HCT116 (cell line): ENCODE data around the gene GIMD1. TPM values are rescaled to one million over a fixed set of nuclear protein-coding genes. Genes with fewer than 3 reads are reported as not detected.

ENCODE experiments used
- ATAC-seq: fragments of 200-7000 bp; cut with Tn5 transposase; 2 replicates; pipeline ENCODE4 v1.9.1; 2020; ENCODE audit warnings: mild to moderate bottlenecking, moderate library complexity
- BruUV-seq: library from RNA; stranded (reverse); fragments of 400-500 nt; replicated peaks from 2 replicates; lab custom pipeline; 2021; lab: Mats Ljungman, UMichigan
- CTCF ChIA-PET: fragments of 300-600 bp; sonication (Branson Sonifier 250); formaldehyde crosslinking; loops from one replicate; lab custom pipeline; 2021; ENCODE audit warnings: antibody characterized with exemption; lab: Charles Lee
- POLR2A ChIA-PET: fragments of 300-600, 350-600 bp; sonication (Branson Sonifier 250); formaldehyde crosslinking; loops from one replicate; lab custom pipeline; 2021; ENCODE audit warnings: antibody characterized with exemption; lab: Charles Lee
- RAD21 ChIA-PET, 2 experiments: fragments of 300-600 bp; sonication (Branson Sonifier 250); formaldehyde crosslinking; loops; one replicate each; lab custom pipeline; 2023; ENCODE audit warnings: low total read pairs in 2 of 2; ENCODE audit not compliant: uncharacterized antibody in 2 of 2, unreplicated experiment in 2 of 2, low non-redundant PET in 1 of 2; lab: Charles Lee
- DNase-seq: peaks from one replicate; pipeline ENCODE4 v3.0.0-alpha.2; 2010; ENCODE audit warnings: low read depth, low spot score
- H2AFZ ChIP-seq: fragments of 200-600 bp; shearing (Covaris generic), sonication (generic); 2 replicates; pipeline ENCODE4 v1.6.1; 2017; ENCODE audit warnings: low read depth, mixed run types, mixed read lengths, antibody characterized with exemption, low read length; ENCODE audit not compliant: poor library complexity, severe bottlenecking
- H3K27ac ChIP-seq: 2 replicates; pipeline ENCODE4 v1.5.1; 2012; ENCODE audit warnings: low read depth, low read length
- H3K27me3 ChIP-seq: fragments of 200-600 bp; sonication (generic); 2 replicates; pipeline ENCODE4 v1.6.1; 2016; ENCODE audit warnings: mixed run types, low read length, mixed read lengths; ENCODE audit not compliant: insufficient read depth
- H3K36me3 ChIP-seq, 2 experiments: fragments of 200-500 bp in 1 of 2; fragments of 200-600 bp in 1 of 2; sonication (Bioruptor generic) in 1 of 2; sonication (generic) in 1 of 2; 2 replicates each; pipeline versions ENCODE4 v1.5.1 to v1.6.1; 2014 to 2016; ENCODE audit warnings: low read length in 2 of 2, inconsistent platforms in 1 of 2, mixed read lengths in 1 of 2, mixed run types in 1 of 2; ENCODE audit not compliant: insufficient read depth in 2 of 2, control insufficient read depth in 1 of 2
- H3K4me1 ChIP-seq, 2 experiments: fragments of 200-600 bp in 1 of 2; sonication (generic) in 1 of 2; 2 replicates each; pipeline versions ENCODE4 v1.5.1 to v1.6.1; 2012 to 2017; ENCODE audit warnings: low read length in 2 of 2, inconsistent platforms in 1 of 2, mild to moderate bottlenecking in 1 of 2, mixed read lengths in 1 of 2, mixed run types in 1 of 2, moderate library complexity in 1 of 2; ENCODE audit not compliant: insufficient read depth in 2 of 2, control insufficient read depth in 1 of 2
- H3K4me2 ChIP-seq: fragments of 200-600 bp; sonication (generic); 2 replicates; pipeline ENCODE4 v1.6.1; 2017; ENCODE audit warnings: mixed run types, low read length, mixed read lengths
- H3K4me3 ChIP-seq, 2 experiments: fragments of 200-600 bp in 1 of 2; sonication (generic) in 1 of 2; replicated peaks in 1 of 2; 2 replicates each; pipeline ENCODE4 v1.5.1; 2011 to 2016; ENCODE audit warnings: low read length in 2 of 2, control low read depth in 1 of 2, low read depth in 1 of 2, mild to moderate bottlenecking in 1 of 2, mixed read lengths in 1 of 2, mixed run types in 1 of 2
- H3K79me2 ChIP-seq: fragments of 200-600 bp; sonication (generic); 2 replicates; pipeline ENCODE4 v1.6.1; 2017; ENCODE audit warnings: mild to moderate bottlenecking, mixed run types, low read length, moderate library complexity, mixed read lengths; ENCODE audit not compliant: insufficient read depth
- H3K9ac ChIP-seq: fragments of 200-600 bp; sonication (generic); 2 replicates; pipeline ENCODE4 v1.6.1; 2016; ENCODE audit warnings: low read length, mixed read lengths
- H3K9me2 ChIP-seq: fragments of 200-600 bp; sonication (generic), shearing (Covaris generic); 2 replicates; pipeline ENCODE4 v1.6.1; 2017; ENCODE audit warnings: mixed run types, mild to moderate bottlenecking, moderate library complexity; ENCODE audit not compliant: insufficient read depth
- H3K9me3 ChIP-seq, 2 experiments: fragments of 200-500 bp in 1 of 2; fragments of 200-600 bp in 1 of 2; sonication (Bioruptor generic) in 1 of 2; sonication (generic) in 1 of 2; 2 replicates each; pipeline ENCODE4 v1.6.1; 2014 to 2017; ENCODE audit warnings: low read length in 2 of 2, mixed read lengths in 2 of 2, inconsistent platforms in 1 of 2, low read depth in 1 of 2, mild to moderate bottlenecking in 1 of 2, mixed run types in 1 of 2, moderate library complexity in 1 of 2; ENCODE audit not compliant: control insufficient read depth in 1 of 2, insufficient read depth in 1 of 2
- H4K20me1 ChIP-seq: fragments of 200-600 bp; sonication (generic), shearing (Covaris generic); 2 replicates; pipeline ENCODE4 v1.6.1; 2017; ENCODE audit warnings: mixed run types, mild to moderate bottlenecking, moderate library complexity; ENCODE audit not compliant: insufficient read depth
- CBX3 ChIP-seq: IDR thresholded peaks from 2 replicates; pipeline ENCODE4 v1.6.1; 2012; ENCODE audit warnings: low read depth
- CEBPB ChIP-seq: IDR thresholded peaks from 2 replicates; pipeline ENCODE4 v1.6.1; 2012; ENCODE audit warnings: low read depth
- ELF1 ChIP-seq: IDR thresholded peaks from 2 replicates; pipeline ENCODE4 v1.6.1; 2012; ENCODE audit warnings: low read depth, borderline replicate concordance
- EZH2phosphoT487 ChIP-seq: fragments of 200-600 bp; IDR thresholded peaks from 2 replicates; pipeline ENCODE4 v1.6.1; 2018; ENCODE audit warnings: antibody characterized with exemption, borderline replicate concordance
- POLR2A ChIP-seq: IDR thresholded peaks from 2 replicates; pipeline ENCODE4 v1.7.0; 2011; ENCODE audit warnings: borderline replicate concordance; ENCODE audit not compliant: insufficient read depth, insufficient read length; ENCODE audit errors: extremely low read depth
- POLR2AphosphoS5 ChIP-seq: IDR thresholded peaks from 2 replicates; pipeline ENCODE4 v1.6.1; 2011; ENCODE audit warnings: mild to moderate bottlenecking, low read depth, low read length, moderate library complexity
- RAD21 ChIP-seq: IDR thresholded peaks from 2 replicates; pipeline ENCODE4 v1.6.1; 2012; ENCODE audit warnings: low read depth, mild to moderate bottlenecking
- SIN3A ChIP-seq: IDR thresholded peaks from 2 replicates; pipeline ENCODE4 v1.6.1; 2012; ENCODE audit warnings: low read depth
- SP1 ChIP-seq: IDR thresholded peaks from 2 replicates; pipeline ENCODE4 v1.6.1; 2012; ENCODE audit warnings: low read depth
- TCF7L2 ChIP-seq: IDR thresholded peaks from 2 replicates; pipeline ENCODE4 v1.7.0; 2011; ENCODE audit warnings: borderline replicate concordance, inconsistent platforms; ENCODE audit not compliant: insufficient read depth, insufficient read length; ENCODE audit errors: extremely low read depth
- YY1 ChIP-seq: IDR thresholded peaks from 2 replicates; pipeline ENCODE4 v1.6.1; 2011; ENCODE audit warnings: low read length, low read depth, moderate library complexity, mild to moderate bottlenecking; ENCODE audit not compliant: insufficient replicate concordance; ENCODE audit errors: extremely low read depth
- intact Hi-C: fragments of 100-400 bp; cut with micrococcal nuclease; formaldehyde crosslinking; loops from 2 replicates; pipeline ENCODE4 v1.10.0; 2022
- total RNA-seq: library from RNA; stranded (reverse); gene quantifications from one replicate; pipeline ENCODE4 v1.2.1, GENCODE V29; 2021; ENCODE audit not compliant: unreplicated experiment
- TF ChIP-seq, protein P1 (sequence below): IDR thresholded peaks from 2 replicates; pipeline ENCODE4 v1.6.1; 2012; ENCODE audit warnings: low read depth
- TF ChIP-seq, protein P2 (sequence below): IDR thresholded peaks from 2 replicates; pipeline ENCODE4 v1.6.1; 2011; ENCODE audit warnings: mild to moderate bottlenecking, low read length, moderate library complexity; ENCODE audit not compliant: insufficient replicate concordance; ENCODE audit errors: extremely low read depth
- TF ChIP-seq, protein P3 (sequence below): IDR thresholded peaks from 2 replicates; pipeline ENCODE4 v1.6.1; 2012

GIMD1 gene
- total RNA-seq, 1 experiment from 2014 or later, result not detected

DNA sequence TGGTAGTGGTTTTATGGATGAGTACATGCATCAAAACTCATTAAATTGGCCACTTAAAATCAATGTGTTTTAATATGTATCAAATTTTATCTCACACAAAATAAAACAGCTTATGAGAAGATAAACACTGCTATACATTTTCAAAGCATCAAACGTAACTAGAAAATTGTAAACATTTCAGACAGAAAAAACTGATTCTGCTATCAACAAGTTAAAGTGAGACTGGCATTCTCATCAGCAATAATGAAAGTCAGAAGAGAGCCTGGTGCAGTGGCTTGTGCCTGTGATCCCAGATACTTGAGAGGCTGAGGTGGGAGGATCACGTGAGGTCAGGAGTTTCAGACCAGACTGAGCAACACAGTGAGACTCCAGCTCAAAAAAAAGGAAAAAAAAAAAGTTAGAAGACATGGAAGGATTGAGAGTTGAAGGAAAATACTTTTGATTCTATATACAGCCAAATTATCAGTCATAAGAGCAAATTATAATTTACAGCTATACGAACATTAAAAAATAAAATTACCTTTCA, 55.5 kb downstream of the GIMD1 start:
- CTCF ChIA-PET, result no interaction called here
- Histone ChIP-seq H3K9me3 (no peaks in the 10 kb centered on the region), H2AFZ (no peak overlapping the region), H3K27me3 (no peaks in the 10 kb centered on the region), H3K4me3 (no peak overlapping the region), H3K36me3 (no peaks in the 10 kb centered on the region)
- ATAC-seq, result no peak
- TF ChIP-seq SP1 (no peak), RAD21 (no peak)
- TF ChIP-seq, all 23 proteins: peak for 0
- H3K4me2 ChIP-seq, result no peak overlapping the region
- no peaks in the 10 kb centered on the region for H3K9me2 ChIP-seq
- ChIA-PET POLR2A (no interaction called here), RAD21 (no interaction called here)
- DNase-seq, result no peak
- intact Hi-C loops, result no loop called here
- no peak overlapping the region for H3K27ac ChIP-seq
- no peak overlapping the region for H3K9ac ChIP-seq
- no peaks in the 10 kb centered on the region for H4K20me1 ChIP-seq
- BruUV-seq, result no TSS peak
- H3K4me1 ChIP-seq, result peaks cover 5 to 13% of the 10 kb centered on the region in 2 experiments; a peak in 3 of 4 replicates
- peaks cover 66% of the 10 kb centered on the region for H3K79me2 ChIP-seq

DNA sequence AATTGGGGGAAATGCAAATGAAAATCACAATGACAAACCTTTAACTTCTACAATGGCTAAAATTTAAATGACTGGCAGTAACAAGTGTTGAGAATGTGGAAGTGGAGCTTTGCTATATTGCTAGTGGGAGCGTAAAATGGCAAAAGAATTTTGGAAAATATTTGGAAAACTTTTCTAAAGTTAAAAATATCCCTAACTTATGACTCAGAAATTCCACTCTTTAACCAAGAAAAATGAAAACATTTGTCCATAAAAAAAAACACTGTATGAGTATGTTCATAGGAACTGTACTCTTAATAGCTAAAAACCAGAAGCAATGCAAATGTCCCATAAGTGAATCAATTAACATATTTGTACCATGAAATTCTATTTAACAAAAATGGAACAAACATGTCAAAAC, 56.2 kb downstream of the GIMD1 start:
- POLR2A ChIA-PET, result no interaction called here
- H3K9me2 ChIP-seq, result no peaks in the 10 kb centered on the region
- peaks cover 0 to 7% of the 10 kb centered on the region in 2 experiments; a peak in 2 of 4 replicates for H3K4me1 ChIP-seq
- no peaks in the 10 kb centered on the region for H3K36me3 ChIP-seq
- H3K27me3 ChIP-seq, result no peaks in the 10 kb centered on the region
- H3K4me3 ChIP-seq, result no peak overlapping the region
- no peaks in the 10 kb centered on the region for H3K9me3 ChIP-seq
- no TSS peak for BruUV-seq
- RAD21 ChIA-PET, result no interaction called here
- H3K9ac ChIP-seq, result no peak overlapping the region
- H2AFZ ChIP-seq, result no peak overlapping the region
- H3K79me2 ChIP-seq, result peaks cover 59% of the 10 kb centered on the region
- CTCF ChIA-PET, result no interaction called here
- no peak overlapping the region for H3K4me2 ChIP-seq
- no peak for TF ChIP-seq CEBPB
- TF ChIP-seq, protein P1, sequence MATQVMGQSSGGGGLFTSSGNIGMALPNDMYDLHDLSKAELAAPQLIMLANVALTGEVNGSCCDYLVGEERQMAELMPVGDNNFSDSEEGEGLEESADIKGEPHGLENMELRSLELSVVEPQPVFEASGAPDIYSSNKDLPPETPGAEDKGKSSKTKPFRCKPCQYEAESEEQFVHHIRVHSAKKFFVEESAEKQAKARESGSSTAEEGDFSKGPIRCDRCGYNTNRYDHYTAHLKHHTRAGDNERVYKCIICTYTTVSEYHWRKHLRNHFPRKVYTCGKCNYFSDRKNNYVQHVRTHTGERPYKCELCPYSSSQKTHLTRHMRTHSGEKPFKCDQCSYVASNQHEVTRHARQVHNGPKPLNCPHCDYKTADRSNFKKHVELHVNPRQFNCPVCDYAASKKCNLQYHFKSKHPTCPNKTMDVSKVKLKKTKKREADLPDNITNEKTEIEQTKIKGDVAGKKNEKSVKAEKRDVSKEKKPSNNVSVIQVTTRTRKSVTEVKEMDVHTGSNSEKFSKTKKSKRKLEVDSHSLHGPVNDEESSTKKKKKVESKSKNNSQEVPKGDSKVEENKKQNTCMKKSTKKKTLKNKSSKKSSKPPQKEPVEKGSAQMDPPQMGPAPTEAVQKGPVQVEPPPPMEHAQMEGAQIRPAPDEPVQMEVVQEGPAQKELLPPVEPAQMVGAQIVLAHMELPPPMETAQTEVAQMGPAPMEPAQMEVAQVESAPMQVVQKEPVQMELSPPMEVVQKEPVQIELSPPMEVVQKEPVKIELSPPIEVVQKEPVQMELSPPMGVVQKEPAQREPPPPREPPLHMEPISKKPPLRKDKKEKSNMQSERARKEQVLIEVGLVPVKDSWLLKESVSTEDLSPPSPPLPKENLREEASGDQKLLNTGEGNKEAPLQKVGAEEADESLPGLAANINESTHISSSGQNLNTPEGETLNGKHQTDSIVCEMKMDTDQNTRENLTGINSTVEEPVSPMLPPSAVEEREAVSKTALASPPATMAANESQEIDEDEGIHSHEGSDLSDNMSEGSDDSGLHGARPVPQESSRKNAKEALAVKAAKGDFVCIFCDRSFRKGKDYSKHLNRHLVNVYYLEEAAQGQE, result no peak
- no peak for TF ChIP-seq POLR2A
- TF ChIP-seq POLR2AphosphoS5, result no peak
- no peak for TF ChIP-seq ELF1
- no peak for TF ChIP-seq CBX3
- TF ChIP-seq SIN3A, result no peak
- TF ChIP-seq, protein P2, sequence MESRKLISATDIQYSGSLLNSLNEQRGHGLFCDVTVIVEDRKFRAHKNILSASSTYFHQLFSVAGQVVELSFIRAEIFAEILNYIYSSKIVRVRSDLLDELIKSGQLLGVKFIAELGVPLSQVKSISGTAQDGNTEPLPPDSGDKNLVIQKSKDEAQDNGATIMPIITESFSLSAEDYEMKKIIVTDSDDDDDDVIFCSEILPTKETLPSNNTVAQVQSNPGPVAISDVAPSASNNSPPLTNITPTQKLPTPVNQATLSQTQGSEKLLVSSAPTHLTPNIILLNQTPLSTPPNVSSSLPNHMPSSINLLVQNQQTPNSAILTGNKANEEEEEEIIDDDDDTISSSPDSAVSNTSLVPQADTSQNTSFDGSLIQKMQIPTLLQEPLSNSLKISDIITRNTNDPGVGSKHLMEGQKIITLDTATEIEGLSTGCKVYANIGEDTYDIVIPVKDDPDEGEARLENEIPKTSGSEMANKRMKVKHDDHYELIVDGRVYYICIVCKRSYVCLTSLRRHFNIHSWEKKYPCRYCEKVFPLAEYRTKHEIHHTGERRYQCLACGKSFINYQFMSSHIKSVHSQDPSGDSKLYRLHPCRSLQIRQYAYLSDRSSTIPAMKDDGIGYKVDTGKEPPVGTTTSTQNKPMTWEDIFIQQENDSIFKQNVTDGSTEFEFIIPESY, result no peak
- no peak for TF ChIP-seq SP1
- TF ChIP-seq, protein P3, sequence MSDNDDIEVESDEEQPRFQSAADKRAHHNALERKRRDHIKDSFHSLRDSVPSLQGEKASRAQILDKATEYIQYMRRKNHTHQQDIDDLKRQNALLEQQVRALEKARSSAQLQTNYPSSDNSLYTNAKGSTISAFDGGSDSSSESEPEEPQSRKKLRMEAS, result no peak
- TF ChIP-seq TCF7L2, result no peak
- no peak for TF ChIP-seq YY1
- no peak for TF ChIP-seq EZH2phosphoT487
- no peak overlapping the region for H3K27ac ChIP-seq
- intact Hi-C loops, result no loop called here
- H4K20me1 ChIP-seq, result no peaks in the 10 kb centered on the region
- ATAC-seq (no peak), DNase-seq (no peak)
